Ectodermal cell (in vitro differentiated cells): ENCODE measurements around the gene VEGFB.

Source experiments
- H3K27ac ChIP-seq: 2 replicates; pipeline ENCODE4 v1.7.0; 2013; ENCODE audit warnings: mild to moderate bottlenecking, low read depth, low read length; ENCODE audit not compliant: insufficient read depth, poor library complexity, severe bottlenecking
- H3K27me3 ChIP-seq: 2 replicates; pipeline ENCODE4 v1.7.0; 2013; ENCODE audit warnings: mild to moderate bottlenecking, low read length; ENCODE audit not compliant: insufficient read depth, control insufficient read depth, poor library complexity, severe bottlenecking
- H3K36me3 ChIP-seq: one replicate; pipeline ENCODE4 v1.7.0; 2013; ENCODE audit warnings: low read length; ENCODE audit not compliant: control insufficient read depth, insufficient read depth
- H3K4me1 ChIP-seq: one replicate; pipeline ENCODE4 v1.7.0; 2013; ENCODE audit warnings: low read length; ENCODE audit not compliant: control insufficient read depth, insufficient read depth
- H3K4me3 ChIP-seq: 2 replicates; pipeline ENCODE4 v1.7.0; 2013; ENCODE audit warnings: low read depth, low read length, control low read depth; ENCODE audit not compliant: insufficient read depth
- H3K9me3 ChIP-seq: 2 replicates; pipeline ENCODE4 v1.7.0; 2013; ENCODE audit warnings: mild to moderate bottlenecking, low read length, moderate library complexity; ENCODE audit not compliant: control insufficient read depth
- WGBS, 2 experiments: methylation state at CpG; one replicate each; pipeline ENCODE4 v1.1.7; 2013; ENCODE audit warnings: missing lambda C conversion rate in 2 of 2; 5-methylcytosine and 5-hydroxymethylcytosine counted together

VEGFB gene

GRCh38 chr11:64224891-64225607, 9.3 kb upstream of the VEGFB start:
- H3K36me3 ChIP-seq: no peaks in the 10 kb centered on the region
- H3K27ac ChIP-seq: no peak overlapping the region
- H3K4me3 ChIP-seq: peak overlapping the region; percentile 64
- H3K9me3 ChIP-seq: no peaks in the 10 kb centered on the region
- 76 to 77% methylated on average over 22 of the region's 22 CpGs for WGBS, 2 experiments
- H3K27me3 ChIP-seq: no peaks in the 10 kb centered on the region
- H3K4me1 ChIP-seq: peaks cover 23% of the 10 kb centered on the region

- H3K4me1 ChIP-seq: peaks cover 23% of the 10 kb centered on the region
- peak within 1 kb of the TSS; percentile 64 for H3K4me3 ChIP-seq
- no peaks in the 10 kb centered on the region for H3K9me3 ChIP-seq
- H3K27ac ChIP-seq: no peak within 1 kb of the TSS
- no peaks in the 10 kb centered on the region for H3K36me3 ChIP-seq
- H3K27me3 ChIP-seq: peaks cover 2% of the 10 kb centered on the region
- whole genome bisulfite sequencing, 2 experiments: 1% methylated on average over 54 of the region's 54 CpGs
Measured at GRCh38 chr11:64225608-64226506, 8.5 kb upstream of the VEGFB start, which contains the start of the genes NUDT22 and TRPT1. Gene NUDT22 (plus strand): TSS chr11:64226274. CDS start chr11:64226653, 379 bp downstream. Gene TRPT1 (minus strand): TSS chr11:64226186. CDS start chr11:64225860, 326 bp downstream.

GRCh38 chr11:64226507-64227051, 7.8 kb upstream of the VEGFB start:
- Histone ChIP-seq H3K27ac (no peak overlapping the region), H3K9me3 (no peaks in the 10 kb centered on the region), H3K27me3 (peaks cover 9% of the 10 kb centered on the region), H3K4me3 (peak overlapping the region; percentile 64), H3K4me1 (peaks cover 23% of the 10 kb centered on the region), H3K36me3 (no peaks in the 10 kb centered on the region)
- 36 to 38% methylated on average over 26 of the region's 26 CpGs for WGBS, 2 experiments

GRCh38 chr11:64227405-64227956, 6.9 kb upstream of the VEGFB start:
- Histone ChIP-seq H3K9me3 (no peaks in the 10 kb centered on the region), H3K36me3 (no peaks in the 10 kb centered on the region), H3K4me3 (no peak overlapping the region), H3K27ac (no peak overlapping the region), H3K4me1 (peaks cover 23% of the 10 kb centered on the region), H3K27me3 (peaks cover 18% of the 10 kb centered on the region)
- WGBS, 2 experiments: 80 to 94% methylated on average over 3 of the region's 3 CpGs

GRCh38 chr11:64229090-64229743, 5.2 kb upstream of the VEGFB start:
- H3K36me3 ChIP-seq: no peaks in the 10 kb centered on the region
- 96% methylated on average over 12 of the region's 12 CpGs for WGBS, 2 experiments
- H3K4me3 ChIP-seq: peak overlapping the region; percentile 73
- H3K4me1 ChIP-seq: peaks cover 28% of the 10 kb centered on the region
- H3K9me3 ChIP-seq: no peaks in the 10 kb centered on the region
- H3K27me3 ChIP-seq: peaks cover 35% of the 10 kb centered on the region
- H3K27ac ChIP-seq: no peak overlapping the region

GRCh38 chr11:64229744-64230170, 4.6 kb upstream of the VEGFB start:
- Histone ChIP-seq H3K36me3 (no peaks in the 10 kb centered on the region), H3K4me1 (peaks cover 28% of the 10 kb centered on the region), H3K27me3 (peaks cover 36% of the 10 kb centered on the region), H3K4me3 (peak overlapping the region; percentile 73), H3K9me3 (no peaks in the 10 kb centered on the region), H3K27ac (peak overlapping the region; percentile 69)
- WGBS, 2 experiments: 65 to 69% methylated on average over 13 of the region's 13 CpGs

GRCh38 chr11:64230171-64230984, 4.0 kb upstream of the VEGFB start, which contains the start of gene DNAJC4:
Gene DNAJC4 (plus strand): TSS chr11:64230548. CDS start chr11:64230855, 307 bp downstream.
- peak within 1 kb of the TSS; percentile 73 for H3K4me3 ChIP-seq
- peak within 1 kb of the TSS; percentile 69 for H3K27ac ChIP-seq
- peaks cover 42% of the 10 kb centered on the region for H3K27me3 ChIP-seq
- no peaks in the 10 kb centered on the region for H3K36me3 ChIP-seq
- no peaks in the 10 kb centered on the region for H3K9me3 ChIP-seq
- WGBS, 2 experiments: 1% methylated on average over 62 of the region's 62 CpGs
- peaks cover 27% of the 10 kb centered on the region for H3K4me1 ChIP-seq

- no peaks in the 10 kb centered on the region for H3K36me3 ChIP-seq
- no peaks in the 10 kb centered on the region for H3K9me3 ChIP-seq
- H3K27ac ChIP-seq: no peak overlapping the region
- WGBS, 2 experiments: 11% methylated on average over 8 of the region's 8 CpGs
- peaks cover 45% of the 10 kb centered on the region for H3K27me3 ChIP-seq
- peaks cover 25% of the 10 kb centered on the region for H3K4me1 ChIP-seq
- peak overlapping the region; percentile 73 for H3K4me3 ChIP-seq
Measured at GRCh38 chr11:64230985-64231365, 3.4 kb upstream of the VEGFB start.

GRCh38 chr11:64231546-64231945, 2.8 kb upstream of the VEGFB start:
- Histone ChIP-seq H3K36me3 (no peaks in the 10 kb centered on the region), H3K4me3 (no peak overlapping the region), H3K27me3 (peaks cover 45% of the 10 kb centered on the region), H3K9me3 (no peaks in the 10 kb centered on the region), H3K27ac (no peak overlapping the region), H3K4me1 (peaks cover 22% of the 10 kb centered on the region)
- 88 to 95% methylated on average over 7 of the region's 7 CpGs for WGBS, 2 experiments
